SK-N-SH treated with all-trans-retinoic acid at 6 μM for 48 hours (cell line): ENCODE measurements around the gene BICC1.

Source experiments
- BACH2 ChIP-seq: fragments of 250-450 bp; sonication (Bioruptor Pico); IDR thresholded peaks from 2 replicates; pipeline ENCODE4 v1.9.0; 2021; ENCODE audit warnings: mild to moderate bottlenecking, borderline replicate concordance
- GLIS3 ChIP-seq: fragments of 250-450 bp; sonication (Bioruptor Pico); IDR thresholded peaks from 2 replicates; pipeline ENCODE4 v1.5.0; 2020; ENCODE audit warnings: mild to moderate bottlenecking, moderate library complexity
- RARB ChIP-seq: fragments of 250-450 bp; sonication (Bioruptor Pico); IDR thresholded peaks from 2 replicates; pipeline ENCODE4 v1.8.0; 2021; ENCODE audit warnings: mild to moderate bottlenecking, moderate library complexity
- TCF4 ChIP-seq: fragments of 250-450 bp; sonication (Bioruptor Pico); IDR thresholded peaks from 2 replicates; pipeline ENCODE4 v1.8.0; 2021; ENCODE audit warnings: mild to moderate bottlenecking, moderate library complexity, borderline replicate concordance
- ZC3H10 ChIP-seq: fragments of 250-450 bp; sonication (Bioruptor Pico); IDR thresholded peaks from 2 replicates; pipeline ENCODE4 v1.5.1; 2021; ENCODE audit warnings: mild to moderate bottlenecking, moderate library complexity
- ZFP3 ChIP-seq: fragments of 250-450 bp; sonication (Bioruptor Pico); IDR thresholded peaks from 2 replicates; pipeline ENCODE4 v1.5.0; 2020; ENCODE audit warnings: mild to moderate bottlenecking, moderate library complexity
- ZFP30 ChIP-seq: fragments of 450-650 bp; formaldehyde crosslinking; IDR thresholded peaks from 2 replicates; pipeline ENCODE4 v1.5.0; 2022; ENCODE audit warnings: mild to moderate bottlenecking, moderate library complexity
- ZNF565 ChIP-seq: fragments of 450-650 bp; formaldehyde crosslinking; conservative IDR thresholded peaks from 2 replicates; pipeline ENCODE4 v1.5.0; 2020; ENCODE audit warnings: low read depth, mild to moderate bottlenecking, moderate library complexity
- ZNF70 ChIP-seq: fragments of 450-650 bp; formaldehyde crosslinking; IDR thresholded peaks from 2 replicates; pipeline ENCODE4 v1.5.0; 2020; ENCODE audit warnings: mild to moderate bottlenecking, moderate library complexity
- ZNF8 ChIP-seq: fragments of 450-650 bp; formaldehyde crosslinking; IDR thresholded peaks from 2 replicates; pipeline ENCODE4 v1.5.0; 2020; ENCODE audit warnings: mild to moderate bottlenecking, moderate library complexity
- TF ChIP-seq, protein P1 (sequence below): fragments of 250-450 bp; sonication (Bioruptor Pico); IDR thresholded peaks from 2 replicates; pipeline ENCODE4 v1.5.1; 2020; ENCODE audit warnings: low read depth, mild to moderate bottlenecking, moderate library complexity
- TF ChIP-seq, protein P2 (sequence below): fragments of 250-450 bp; sonication (Bioruptor Pico); IDR thresholded peaks from 2 replicates; pipeline ENCODE4 v1.8.0; 2020; ENCODE audit warnings: mild to moderate bottlenecking, moderate library complexity, borderline replicate concordance
- TF ChIP-seq, protein P3 (sequence below): fragments of 250-450 bp; sonication (Bioruptor Pico); IDR thresholded peaks from 2 replicates; pipeline ENCODE4 v1.5.0; 2020; ENCODE audit warnings: mild to moderate bottlenecking, moderate library complexity

DNA sequence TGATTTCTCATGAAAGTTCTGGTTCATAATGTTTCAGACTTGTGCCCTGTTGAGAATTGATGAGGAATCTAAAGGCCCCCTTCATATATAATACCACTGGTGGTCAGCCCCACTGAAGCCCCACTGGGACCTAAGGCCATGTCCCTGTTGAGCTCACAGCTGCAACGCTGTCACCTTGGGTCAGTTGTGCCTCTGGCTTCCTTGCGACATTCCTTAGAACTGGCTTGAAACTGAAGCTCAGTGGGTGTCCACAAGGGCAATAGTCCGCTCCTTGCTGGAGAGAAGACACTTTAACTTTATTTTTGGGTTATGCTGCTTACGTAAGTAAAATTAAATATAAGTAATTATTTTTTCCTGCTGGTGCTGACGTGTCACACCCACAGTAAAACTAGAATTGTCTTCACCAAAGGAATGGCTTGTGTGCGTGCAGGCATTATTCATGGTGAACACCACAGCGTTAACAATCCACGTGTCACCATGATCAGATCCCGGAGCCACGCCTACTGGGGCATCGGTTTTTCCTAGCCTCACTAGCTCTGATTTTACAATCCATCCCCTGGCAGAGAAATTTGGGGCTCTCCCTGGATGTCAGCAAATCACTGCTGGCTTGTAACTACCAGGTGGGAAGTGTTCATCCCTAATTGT lies 66.5 kb downstream of the BICC1 start:
- no peak for TF ChIP-seq ZFP3 (CRISPR knock-in tag)
- TF ChIP-seq, protein P1, sequence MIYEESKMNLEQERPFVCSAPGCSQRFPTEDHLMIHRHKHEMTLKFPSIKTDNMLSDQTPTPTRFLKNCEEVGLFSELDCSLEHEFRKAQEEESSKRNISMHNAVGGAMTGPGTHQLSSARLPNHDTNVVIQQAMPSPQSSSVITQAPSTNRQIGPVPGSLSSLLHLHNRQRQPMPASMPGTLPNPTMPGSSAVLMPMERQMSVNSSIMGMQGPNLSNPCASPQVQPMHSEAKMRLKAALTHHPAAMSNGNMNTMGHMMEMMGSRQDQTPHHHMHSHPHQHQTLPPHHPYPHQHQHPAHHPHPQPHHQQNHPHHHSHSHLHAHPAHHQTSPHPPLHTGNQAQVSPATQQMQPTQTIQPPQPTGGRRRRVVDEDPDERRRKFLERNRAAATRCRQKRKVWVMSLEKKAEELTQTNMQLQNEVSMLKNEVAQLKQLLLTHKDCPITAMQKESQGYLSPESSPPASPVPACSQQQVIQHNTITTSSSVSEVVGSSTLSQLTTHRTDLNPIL, result no peak
- TF ChIP-seq BACH2 (CRISPR knock-in tag), result no peak
- no peak for TF ChIP-seq TCF4 (CRISPR knock-in tag)
- TF ChIP-seq, protein P2, sequence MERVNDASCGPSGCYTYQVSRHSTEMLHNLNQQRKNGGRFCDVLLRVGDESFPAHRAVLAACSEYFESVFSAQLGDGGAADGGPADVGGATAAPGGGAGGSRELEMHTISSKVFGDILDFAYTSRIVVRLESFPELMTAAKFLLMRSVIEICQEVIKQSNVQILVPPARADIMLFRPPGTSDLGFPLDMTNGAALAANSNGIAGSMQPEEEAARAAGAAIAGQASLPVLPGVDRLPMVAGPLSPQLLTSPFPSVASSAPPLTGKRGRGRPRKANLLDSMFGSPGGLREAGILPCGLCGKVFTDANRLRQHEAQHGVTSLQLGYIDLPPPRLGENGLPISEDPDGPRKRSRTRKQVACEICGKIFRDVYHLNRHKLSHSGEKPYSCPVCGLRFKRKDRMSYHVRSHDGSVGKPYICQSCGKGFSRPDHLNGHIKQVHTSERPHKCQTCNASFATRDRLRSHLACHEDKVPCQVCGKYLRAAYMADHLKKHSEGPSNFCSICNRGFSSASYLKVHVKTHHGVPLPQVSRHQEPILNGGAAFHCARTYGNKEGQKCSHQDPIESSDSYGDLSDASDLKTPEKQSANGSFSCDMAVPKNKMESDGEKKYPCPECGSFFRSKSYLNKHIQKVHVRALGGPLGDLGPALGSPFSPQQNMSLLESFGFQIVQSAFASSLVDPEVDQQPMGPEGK (CRISPR knock-in tag), result no peak
- no peak for TF ChIP-seq ZNF70
- TF ChIP-seq ZNF565 (CRISPR knock-in tag), result no peak
- no peak for TF ChIP-seq RARB (CRISPR knock-in tag)
- TF ChIP-seq GLIS3 (CRISPR knock-in tag), result no peak
- no peak for TF ChIP-seq ZC3H10
- TF ChIP-seq ZNF8 (CRISPR knock-in tag), result no peak
- TF ChIP-seq, protein P3, sequence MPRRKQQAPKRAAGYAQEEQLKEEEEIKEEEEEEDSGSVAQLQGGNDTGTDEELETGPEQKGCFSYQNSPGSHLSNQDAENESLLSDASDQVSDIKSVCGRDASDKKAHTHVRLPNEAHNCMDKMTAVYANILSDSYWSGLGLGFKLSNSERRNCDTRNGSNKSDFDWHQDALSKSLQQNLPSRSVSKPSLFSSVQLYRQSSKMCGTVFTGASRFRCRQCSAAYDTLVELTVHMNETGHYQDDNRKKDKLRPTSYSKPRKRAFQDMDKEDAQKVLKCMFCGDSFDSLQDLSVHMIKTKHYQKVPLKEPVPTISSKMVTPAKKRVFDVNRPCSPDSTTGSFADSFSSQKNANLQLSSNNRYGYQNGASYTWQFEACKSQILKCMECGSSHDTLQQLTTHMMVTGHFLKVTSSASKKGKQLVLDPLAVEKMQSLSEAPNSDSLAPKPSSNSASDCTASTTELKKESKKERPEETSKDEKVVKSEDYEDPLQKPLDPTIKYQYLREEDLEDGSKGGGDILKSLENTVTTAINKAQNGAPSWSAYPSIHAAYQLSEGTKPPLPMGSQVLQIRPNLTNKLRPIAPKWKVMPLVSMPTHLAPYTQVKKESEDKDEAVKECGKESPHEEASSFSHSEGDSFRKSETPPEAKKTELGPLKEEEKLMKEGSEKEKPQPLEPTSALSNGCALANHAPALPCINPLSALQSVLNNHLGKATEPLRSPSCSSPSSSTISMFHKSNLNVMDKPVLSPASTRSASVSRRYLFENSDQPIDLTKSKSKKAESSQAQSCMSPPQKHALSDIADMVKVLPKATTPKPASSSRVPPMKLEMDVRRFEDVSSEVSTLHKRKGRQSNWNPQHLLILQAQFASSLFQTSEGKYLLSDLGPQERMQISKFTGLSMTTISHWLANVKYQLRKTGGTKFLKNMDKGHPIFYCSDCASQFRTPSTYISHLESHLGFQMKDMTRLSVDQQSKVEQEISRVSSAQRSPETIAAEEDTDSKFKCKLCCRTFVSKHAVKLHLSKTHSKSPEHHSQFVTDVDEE (CRISPR knock-in tag), result no peak
- TF ChIP-seq ZFP30 (CRISPR knock-in tag), result no peak
